Right atrium auricular region (tissue), 2 donors: ENCODE data around the gene DLG5. TPM values are rescaled to one million over a fixed set of nuclear protein-coding genes. Genes with fewer than 3 reads are reported as not detected.

Source experiments
- DNase-seq: peaks from one replicate; pipeline ENCODE4 v3.0.0-alpha.2; 2019; ENCODE audit warnings: low spot score
- H3K27ac ChIP-seq, 2 donors: fragments of 200-600 bp; sonication (generic); 1 replicate in 1 of 2; 2 replicates in 1 of 2; pipeline ENCODE4 v1.5.1; 2016 to 2019
- H3K27me3 ChIP-seq, 2 donors: fragments of 200-600 bp; sonication (generic); one replicate each; pipeline versions ENCODE4 v1.5.1 to v1.6.0; 2017 to 2019
- H3K36me3 ChIP-seq: fragments of 200-600 bp; sonication (generic); one replicate; pipeline ENCODE4 v1.5.1; 2016
- H3K4me1 ChIP-seq, 2 donors: fragments of 200-600 bp; sonication (generic); one replicate each; pipeline versions ENCODE4 v1.5.1 to v1.6.0; 2017 to 2019
- H3K4me3 ChIP-seq, 2 donors: fragments of 200-600 bp; sonication (generic); 1 replicate in 1 of 2; 2 replicates in 1 of 2; pipeline ENCODE4 v1.5.1; 2017 to 2019; ENCODE audit warnings: mild to moderate bottlenecking in 1 of 2, moderate library complexity in 1 of 2
- H3K9me3 ChIP-seq, 2 donors: fragments of 200-600 bp; sonication (generic); one replicate each; pipeline ENCODE4 v1.5.1; 2019
- CTCF ChIP-seq, 2 donors: fragments of 200-600 bp; sonication (generic); IDR thresholded peaks; one replicate each; pipeline ENCODE4 v1.5.1; 2019; ENCODE audit warnings: antibody characterized with exemption in 2 of 2
- total RNA-seq, 2 donors: library from RNA; depleted of rRNA; stranded (reverse); fragments of >200 nt; gene quantifications; one replicate each; pipeline ENCODE4 v1.1.0, GENCODE V29; 2016

DLG5 gene
- total RNA-seq, 2 donors from 2014 or later: 10.5 to 20.4 TPM

- peak overlapping the region; percentile 77 to 78 for H3K4me3 ChIP-seq
- TF ChIP-seq CTCF (IDR thresholded peaks at IDR 0.05): no peak
- no peaks in the 10 kb centered on the region for H3K36me3 ChIP-seq
- H3K4me1 ChIP-seq: peaks cover 0 to 27% of the 10 kb centered on the region in 2 donors
- no peaks in the 10 kb centered on the region for H3K9me3 ChIP-seq
- peak; percentile 63 for DNase-seq
- no peaks in the 10 kb centered on the region for H3K27me3 ChIP-seq
- peak overlapping the region; percentile 70 to 81 for H3K27ac ChIP-seq
Measured at GRCh38 chr10:77925410-77925794, 1.2 kb downstream of the DLG5 start.

- Histone ChIP-seq H3K27me3 (no peaks in the 10 kb centered on the region), H3K9me3 (no peaks in the 10 kb centered on the region), H3K27ac (no peak overlapping the region), H3K36me3 (no peaks in the 10 kb centered on the region), H3K4me1 (peaks cover 0 to 27% of the 10 kb centered on the region in 2 donors), H3K4me3 (no peak overlapping the region)
- DNase-seq: no peak
- TF ChIP-seq CTCF (IDR thresholded peaks at IDR 0.05): no peak
Measured at GRCh38 chr10:77922566-77923179, 3.9 kb downstream of the DLG5 start.

GRCh38 chr10:77922055-77922454 is 4.5 kb downstream of the DLG5 start:
- H3K27me3 ChIP-seq: no peaks in the 10 kb centered on the region
- H3K4me1 ChIP-seq: peaks cover 0 to 21% of the 10 kb centered on the region in 2 donors
- TF ChIP-seq CTCF (IDR thresholded peaks at IDR 0.05): no peak
- no peaks in the 10 kb centered on the region for H3K9me3 ChIP-seq
- no peaks in the 10 kb centered on the region for H3K36me3 ChIP-seq
- DNase-seq: no peak
- no peak overlapping the region for H3K4me3 ChIP-seq
- H3K27ac ChIP-seq: no peak overlapping the region

- H3K4me1 ChIP-seq: peaks cover 0 to 20% of the 10 kb centered on the region in 2 donors
- H3K9me3 ChIP-seq: no peaks in the 10 kb centered on the region
- no peak for DNase-seq
- no peak for TF ChIP-seq CTCF (IDR thresholded peaks at IDR 0.05)
- H3K27ac ChIP-seq: no peak overlapping the region
- H3K36me3 ChIP-seq: no peaks in the 10 kb centered on the region
- no peak overlapping the region for H3K4me3 ChIP-seq
- no peaks in the 10 kb centered on the region for H3K27me3 ChIP-seq
Measured at GRCh38 chr10:77921395-77921794, 5.2 kb downstream of the DLG5 start.

- Histone ChIP-seq H3K4me3 (no peak overlapping the region), H3K36me3 (no peaks in the 10 kb centered on the region), H3K27ac (no peak overlapping the region), H3K27me3 (no peaks in the 10 kb centered on the region), H3K9me3 (no peaks in the 10 kb centered on the region), H3K4me1 (peaks cover 0 to 14% of the 10 kb centered on the region in 2 donors)
- TF ChIP-seq CTCF (IDR thresholded peaks at IDR 0.05): no peak
- no peak for DNase-seq
Measured at GRCh38 chr10:77920495-77920894, 6.1 kb downstream of the DLG5 start.

- TF ChIP-seq CTCF (IDR thresholded peaks at IDR 0.05): no peak
- H3K27me3 ChIP-seq: no peaks in the 10 kb centered on the region
- H3K36me3 ChIP-seq: no peaks in the 10 kb centered on the region
- H3K9me3 ChIP-seq: no peaks in the 10 kb centered on the region
- H3K4me1 ChIP-seq: peaks cover 0 to 6% of the 10 kb centered on the region in 2 donors
- H3K27ac ChIP-seq: no peak overlapping the region
- no peak overlapping the region for H3K4me3 ChIP-seq
- DNase-seq: no peak
Measured at GRCh38 chr10:77919713-77920108, 6.8 kb downstream of the DLG5 start.
